ENCODE measurements around the gene ADGRG4. TPM values are rescaled to one million over a fixed set of nuclear protein-coding genes. Genes with fewer than 3 reads are reported as not detected.
"Not testable (repeated sequence)": the region's sequence is repeated elsewhere in the genome, so short reads cannot be mapped to it uniquely, and the experiment has no call there.

The ADGRG4 gene
- total RNA-seq = not detected

GRCh38 chrX:136300721-136301120, at the start of gene ADGRG4:
Gene ADGRG4, plus strand, starts transcription at chrX:136300963. Its CDS starts 7,815 bp downstream, at chrX:136308778.
- H3K36me3 Mint-ChIP-seq; H3K4me1 Mint-ChIP-seq (ENCODE audit: low read depth in 2 of 2); ATAC-seq; H3K4me3 Mint-ChIP-seq; H3K9me3 Mint-ChIP-seq; DNase-seq (ENCODE audit: low spot score); H3K27ac Mint-ChIP-seq: not testable (repeated sequence)
- peaks cover 2 to 23% of the 10 kb centered on the region in 2 donors for H3K27me3 Mint-ChIP-seq

GRCh38 chrX:136251041-136251991, 49.4 kb upstream of the ADGRG4 start, which contains the start of gene MAP7D3:
Gene MAP7D3, minus strand, starts transcription at chrX:136251400. Its CDS starts 42 bp downstream, at chrX:136251358.
- Mint-ChIP-seq H3K27me3 (peaks cover 0 to 5% of the 10 kb centered on the region in 2 donors), H3K4me1 (ENCODE audit: low read depth in 2 of 2) (peaks cover 0 to 3% of the 10 kb centered on the region in 2 donors), H3K9me3 (no peaks in the 10 kb centered on the region), H3K4me3 (peak within 1 kb of the TSS; percentile 86), H3K27ac (peak within 1 kb of the TSS; percentile 49 to 74), H3K36me3 (no peaks in the 10 kb centered on the region)
- ATAC-seq (peak; percentile 94 to 95), DNase-seq (ENCODE audit: low spot score) (peak; percentile 83)

- H3K4me3 Mint-ChIP-seq = no peak overlapping the region
- H3K27me3 Mint-ChIP-seq = peaks cover 0 to 10% of the 10 kb centered on the region in 2 donors
- H3K9me3 Mint-ChIP-seq = no peaks in the 10 kb centered on the region
- H3K27ac Mint-ChIP-seq = no peak overlapping the region
- H3K36me3 Mint-ChIP-seq = no peaks in the 10 kb centered on the region
- ATAC-seq = no peak
- H3K4me1 Mint-ChIP-seq (ENCODE audit: low read depth in 2 of 2) = peaks cover 13 to 14% of the 10 kb centered on the region in 2 donors
- DNase-seq (ENCODE audit: low spot score) = no peak
Observed at GRCh38 chrX:136255541-136255940, 45.2 kb upstream of the ADGRG4 start.

GRCh38 chrX:136256026-136256425, 44.7 kb upstream of the ADGRG4 start:
- ATAC-seq (no peak), DNase-seq (ENCODE audit: low spot score) (no peak)
- H3K27ac Mint-ChIP-seq = no peak overlapping the region
- H3K27me3 Mint-ChIP-seq = peaks cover 0 to 12% of the 10 kb centered on the region in 2 donors
- H3K9me3 Mint-ChIP-seq = no peaks in the 10 kb centered on the region
- no peaks in the 10 kb centered on the region for H3K36me3 Mint-ChIP-seq
- peaks cover 13 to 14% of the 10 kb centered on the region in 2 donors for H3K4me1 Mint-ChIP-seq (ENCODE audit: low read depth in 2 of 2)
- H3K4me3 Mint-ChIP-seq = no peak overlapping the region

- peak overlapping the region; percentile 12 for H3K4me3 Mint-ChIP-seq
- H3K27ac Mint-ChIP-seq = peak overlapping the region in 1 of 2 donors; percentile 33
- H3K4me1 Mint-ChIP-seq (ENCODE audit: low read depth in 2 of 2) = peaks cover 11 to 13% of the 10 kb centered on the region in 2 donors
- DNase-seq (ENCODE audit: low spot score) (no peak), ATAC-seq (no peak)
- H3K9me3 Mint-ChIP-seq = no peaks in the 10 kb centered on the region
- peaks cover 0 to 16% of the 10 kb centered on the region in 2 donors for H3K27me3 Mint-ChIP-seq
- H3K36me3 Mint-ChIP-seq = no peaks in the 10 kb centered on the region
Observed at GRCh38 chrX:136258951-136259350, 41.8 kb upstream of the ADGRG4 start.

- H3K27me3 Mint-ChIP-seq = peaks cover 0 to 13% of the 10 kb centered on the region in 2 donors
- H3K9me3 Mint-ChIP-seq = no peaks in the 10 kb centered on the region
- ATAC-seq = peak in 1 of 2 donors; percentile 56
- peak overlapping the region in 1 of 2 donors; percentile 33 for H3K27ac Mint-ChIP-seq
- H3K4me1 Mint-ChIP-seq (ENCODE audit: low read depth in 2 of 2) = peaks cover 11 to 13% of the 10 kb centered on the region in 2 donors
- H3K36me3 Mint-ChIP-seq = no peaks in the 10 kb centered on the region
- DNase-seq (ENCODE audit: low spot score) = no peak
- no peak overlapping the region for H3K4me3 Mint-ChIP-seq
Observed at GRCh38 chrX:136259543-136259942, 41.2 kb upstream of the ADGRG4 start.

- Mint-ChIP-seq H3K4me3 (no peak overlapping the region), H3K4me1 (ENCODE audit: low read depth in 2 of 2) (peaks cover 11 to 13% of the 10 kb centered on the region in 2 donors), H3K27me3 (peaks cover 0 to 13% of the 10 kb centered on the region in 2 donors), H3K9me3 (no peaks in the 10 kb centered on the region), H3K27ac (no peak overlapping the region), H3K36me3 (no peaks in the 10 kb centered on the region)
- no peak for DNase-seq (ENCODE audit: low spot score)
- no peak for ATAC-seq
Observed at GRCh38 chrX:136260776-136261175, 40.0 kb upstream of the ADGRG4 start.

GRCh38 chrX:136261321-136261720, 39.4 kb upstream of the ADGRG4 start:
- Mint-ChIP-seq H3K4me1 (ENCODE audit: low read depth in 2 of 2) (peaks cover 11 to 13% of the 10 kb centered on the region in 2 donors), H3K4me3 (no peak overlapping the region), H3K27ac (no peak overlapping the region), H3K36me3 (no peaks in the 10 kb centered on the region), H3K27me3 (peaks cover 0 to 13% of the 10 kb centered on the region in 2 donors), H3K9me3 (no peaks in the 10 kb centered on the region)
- DNase-seq (ENCODE audit: low spot score) (no peak), ATAC-seq (no peak)

- ATAC-seq (no peak), DNase-seq (ENCODE audit: low spot score) (no peak)
- H3K27ac Mint-ChIP-seq = no peak overlapping the region
- no peak overlapping the region for H3K4me3 Mint-ChIP-seq
- peaks cover 11 to 13% of the 10 kb centered on the region in 2 donors for H3K4me1 Mint-ChIP-seq (ENCODE audit: low read depth in 2 of 2)
- peaks cover 0 to 10% of the 10 kb centered on the region in 2 donors for H3K27me3 Mint-ChIP-seq
- H3K36me3 Mint-ChIP-seq = no peaks in the 10 kb centered on the region
- H3K9me3 Mint-ChIP-seq = no peaks in the 10 kb centered on the region
Observed at GRCh38 chrX:136262243-136262642, 38.5 kb upstream of the ADGRG4 start.

- no peaks in the 10 kb centered on the region for H3K36me3 Mint-ChIP-seq
- peaks cover 11 to 13% of the 10 kb centered on the region in 2 donors for H3K4me1 Mint-ChIP-seq (ENCODE audit: low read depth in 2 of 2)
- peaks cover 0 to 10% of the 10 kb centered on the region in 2 donors for H3K27me3 Mint-ChIP-seq
- ATAC-seq (no peak), DNase-seq (ENCODE audit: low spot score) (no peak)
- H3K9me3 Mint-ChIP-seq = no peaks in the 10 kb centered on the region
- H3K4me3 Mint-ChIP-seq = no peak overlapping the region
- no peak overlapping the region for H3K27ac Mint-ChIP-seq
Observed at GRCh38 chrX:136262812-136263315, 37.9 kb upstream of the ADGRG4 start.

- DNase-seq (ENCODE audit: low spot score) = no peak
- H3K27ac Mint-ChIP-seq = no peak overlapping the region
- no peaks in the 10 kb centered on the region for H3K36me3 Mint-ChIP-seq
- peaks cover 0 to 7% of the 10 kb centered on the region in 2 donors for H3K27me3 Mint-ChIP-seq
- no peaks in the 10 kb centered on the region for H3K9me3 Mint-ChIP-seq
- H3K4me3 Mint-ChIP-seq = no peak overlapping the region
- ATAC-seq = no peak
- no peaks in the 10 kb centered on the region for H3K4me1 Mint-ChIP-seq (ENCODE audit: low read depth in 2 of 2)
Observed at GRCh38 chrX:136266828-136267227, 33.9 kb upstream of the ADGRG4 start.

- H3K36me3 Mint-ChIP-seq = no peaks in the 10 kb centered on the region
- ATAC-seq (no peak), DNase-seq (ENCODE audit: low spot score) (peak; percentile 66)
- no peak overlapping the region for H3K4me3 Mint-ChIP-seq
- H3K9me3 Mint-ChIP-seq = no peaks in the 10 kb centered on the region
- peaks cover 0 to 7% of the 10 kb centered on the region in 2 donors for H3K27me3 Mint-ChIP-seq
- H3K4me1 Mint-ChIP-seq (ENCODE audit: low read depth in 2 of 2) = peaks cover 0 to 3% of the 10 kb centered on the region in 2 donors
- no peak overlapping the region for H3K27ac Mint-ChIP-seq
Observed at GRCh38 chrX:136268051-136269048, 32.4 kb upstream of the ADGRG4 start.

- peaks cover 0 to 3% of the 10 kb centered on the region in 2 donors for H3K4me1 Mint-ChIP-seq (ENCODE audit: low read depth in 2 of 2)
- H3K4me3 Mint-ChIP-seq = no peak overlapping the region
- H3K36me3 Mint-ChIP-seq = no peaks in the 10 kb centered on the region
- H3K9me3 Mint-ChIP-seq = no peaks in the 10 kb centered on the region
- peaks cover 0 to 10% of the 10 kb centered on the region in 2 donors for H3K27me3 Mint-ChIP-seq
- H3K27ac Mint-ChIP-seq = no peak overlapping the region
- DNase-seq (ENCODE audit: low spot score) (no peak), ATAC-seq (no peak)
Observed at GRCh38 chrX:136269921-136270320, 30.8 kb upstream of the ADGRG4 start.

Data from natural killer cell treated with Interleukin-12 subunit alpha and Interleukin-12 subunit beta and Interleukin-15 and Interleukin-18, amount 100 ng/mL, for 72 hours (primary cell).